ENCODE measurements around the gene NFS1.

- TF ChIP-seq, protein P1, sequence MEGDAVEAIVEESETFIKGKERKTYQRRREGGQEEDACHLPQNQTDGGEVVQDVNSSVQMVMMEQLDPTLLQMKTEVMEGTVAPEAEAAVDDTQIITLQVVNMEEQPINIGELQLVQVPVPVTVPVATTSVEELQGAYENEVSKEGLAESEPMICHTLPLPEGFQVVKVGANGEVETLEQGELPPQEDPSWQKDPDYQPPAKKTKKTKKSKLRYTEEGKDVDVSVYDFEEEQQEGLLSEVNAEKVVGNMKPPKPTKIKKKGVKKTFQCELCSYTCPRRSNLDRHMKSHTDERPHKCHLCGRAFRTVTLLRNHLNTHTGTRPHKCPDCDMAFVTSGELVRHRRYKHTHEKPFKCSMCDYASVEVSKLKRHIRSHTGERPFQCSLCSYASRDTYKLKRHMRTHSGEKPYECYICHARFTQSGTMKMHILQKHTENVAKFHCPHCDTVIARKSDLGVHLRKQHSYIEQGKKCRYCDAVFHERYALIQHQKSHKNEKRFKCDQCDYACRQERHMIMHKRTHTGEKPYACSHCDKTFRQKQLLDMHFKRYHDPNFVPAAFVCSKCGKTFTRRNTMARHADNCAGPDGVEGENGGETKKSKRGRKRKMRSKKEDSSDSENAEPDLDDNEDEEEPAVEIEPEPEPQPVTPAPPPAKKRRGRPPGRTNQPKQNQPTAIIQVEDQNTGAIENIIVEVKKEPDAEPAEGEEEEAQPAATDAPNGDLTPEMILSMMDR (conservative IDR thresholded peaks at IDR 0.05; ENCODE audit: low read length) = no peak
- TF ChIP-seq EZH2phosphoT487 (IDR thresholded peaks at IDR 0.05; ENCODE audit: borderline replicate concordance, low read depth, low read length) = no peak
These were observed 10.9 kb upstream of the NFS1 start for GRCh38 chr20:35710039-35710438.

Measured in OCI-LY7 (cell line).